ENCODE measurements around the gene DUS1L.

DUS1L gene

DNA sequence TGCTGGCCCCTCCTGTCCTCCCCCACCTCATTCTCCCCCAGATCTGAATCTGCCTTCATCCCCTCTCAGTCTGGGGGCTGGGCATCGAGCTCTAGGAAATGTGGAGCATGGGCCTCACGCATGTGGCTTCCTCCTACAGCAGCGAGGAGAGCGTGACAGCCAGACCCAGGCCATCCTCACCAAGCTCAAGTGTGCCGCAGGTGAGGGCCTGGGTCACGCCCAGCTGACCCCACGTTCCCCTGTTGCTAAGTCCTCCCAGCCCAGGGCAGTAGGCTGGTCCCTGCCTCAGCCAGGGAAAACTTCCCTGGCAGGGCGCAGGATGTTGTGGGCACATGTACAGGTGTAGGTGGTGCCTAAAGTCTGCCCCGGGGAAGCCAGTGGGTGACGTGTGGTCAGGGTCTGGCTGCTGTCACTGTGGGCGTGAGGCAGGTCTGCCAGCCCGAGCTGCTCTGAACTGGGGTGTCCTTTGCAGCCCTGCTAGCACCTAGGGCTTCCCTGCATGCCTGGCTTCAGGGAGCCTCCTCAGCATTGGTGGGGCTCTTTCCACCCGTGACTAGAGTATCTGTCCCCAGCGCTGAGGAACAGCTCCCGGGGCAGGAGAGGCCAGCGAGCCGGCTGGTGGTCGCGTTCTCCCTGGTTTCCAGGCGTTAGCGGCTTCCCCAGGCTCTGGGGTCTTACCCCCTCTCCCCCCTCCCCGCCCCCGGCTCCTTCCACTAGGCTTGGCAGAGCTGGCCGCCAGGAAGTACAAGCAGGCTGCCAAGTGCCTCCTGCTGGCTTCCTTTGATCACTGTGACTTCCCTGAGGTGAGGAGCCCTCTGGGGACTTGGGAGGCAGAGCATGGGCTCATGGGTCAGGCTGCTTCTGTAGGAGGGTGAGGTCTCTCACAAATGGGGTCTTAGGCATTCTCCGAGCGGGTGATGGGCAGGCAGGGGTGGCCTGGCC is 10.3 kb downstream of the DUS1L start:
- no peak for TF ChIP-seq CTCF (IDR thresholded peaks at IDR 0.05; ENCODE audit: low read depth, low read length)
- H3K4me3 ChIP-seq (ENCODE audit: low read depth, low read length) = no peak overlapping the region

DNA sequence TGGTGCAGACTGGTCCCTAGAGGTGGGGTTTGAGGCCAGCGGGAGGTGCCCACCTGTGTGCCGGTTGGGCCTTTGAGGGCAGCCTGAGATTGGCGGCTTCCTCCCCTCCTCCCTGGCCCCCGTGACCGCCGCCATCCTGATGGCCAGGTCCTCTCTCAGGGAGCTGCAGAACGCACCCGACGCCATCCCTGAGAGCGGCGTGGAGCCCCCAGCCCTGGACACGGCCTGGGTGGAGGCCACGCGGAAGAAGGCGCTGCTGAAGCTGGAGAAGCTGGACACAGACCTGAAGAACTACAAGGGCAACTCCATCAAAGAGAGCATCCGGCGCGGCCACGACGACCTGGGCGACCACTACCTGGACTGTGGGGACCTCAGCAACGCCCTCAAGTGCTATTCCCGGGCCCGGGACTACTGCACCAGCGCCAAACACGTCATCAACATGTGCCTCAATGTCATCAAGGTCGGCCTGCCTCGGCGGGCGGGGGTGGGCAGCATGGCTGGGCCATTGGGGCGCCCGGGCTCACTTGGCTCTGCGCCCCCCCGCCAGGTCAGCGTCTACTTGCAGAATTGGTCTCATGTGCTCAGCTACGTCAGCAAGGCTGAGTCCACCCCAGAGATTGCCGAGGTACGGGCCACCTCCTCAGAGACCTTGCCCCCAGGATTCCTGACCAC is 11.1 kb downstream of the DUS1L start:
- no peak for TF ChIP-seq CTCF (IDR thresholded peaks at IDR 0.05; ENCODE audit: low read depth, low read length)
- no peak overlapping the region for H3K4me3 ChIP-seq (ENCODE audit: low read depth, low read length)

DNA sequence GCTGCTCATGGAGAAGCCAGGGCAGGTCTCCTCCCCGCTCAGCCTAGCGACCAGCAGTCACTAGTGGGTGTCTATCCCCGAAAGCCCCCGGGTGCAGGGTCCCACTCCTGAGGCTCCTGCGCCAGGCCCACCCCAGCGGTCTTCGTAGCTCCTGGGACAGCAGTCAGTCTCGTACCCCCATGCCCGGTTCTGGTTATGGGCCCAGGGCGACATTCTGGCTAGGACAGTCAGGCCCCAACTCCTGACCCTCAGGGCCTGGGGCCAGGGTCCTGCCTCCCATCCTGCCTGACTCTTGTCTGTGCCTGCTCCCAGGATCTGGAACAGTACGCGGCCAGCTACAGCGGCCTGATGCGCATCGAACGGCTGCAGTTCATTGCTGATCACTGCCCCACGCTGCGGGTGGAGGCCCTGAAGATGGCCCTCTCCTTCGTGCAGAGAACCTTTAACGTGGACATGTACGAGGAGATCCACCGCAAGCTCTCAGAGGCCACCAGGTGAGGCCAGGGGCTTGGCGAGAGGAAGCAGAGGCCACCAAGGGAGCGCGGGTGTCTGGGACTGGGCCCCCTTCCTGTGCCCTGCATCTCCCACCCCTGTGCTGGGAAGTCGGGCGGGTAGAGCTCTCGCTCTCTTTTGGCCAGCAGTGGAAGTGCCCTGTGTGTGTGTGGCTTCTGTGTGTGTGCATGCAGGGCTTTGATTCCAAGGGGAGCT is 11.9 kb downstream of the DUS1L start:
- no peak overlapping the region for H3K4me3 ChIP-seq (ENCODE audit: low read depth, low read length)
- TF ChIP-seq CTCF (IDR thresholded peaks at IDR 0.05; ENCODE audit: low read depth, low read length) = no peak

DNA sequence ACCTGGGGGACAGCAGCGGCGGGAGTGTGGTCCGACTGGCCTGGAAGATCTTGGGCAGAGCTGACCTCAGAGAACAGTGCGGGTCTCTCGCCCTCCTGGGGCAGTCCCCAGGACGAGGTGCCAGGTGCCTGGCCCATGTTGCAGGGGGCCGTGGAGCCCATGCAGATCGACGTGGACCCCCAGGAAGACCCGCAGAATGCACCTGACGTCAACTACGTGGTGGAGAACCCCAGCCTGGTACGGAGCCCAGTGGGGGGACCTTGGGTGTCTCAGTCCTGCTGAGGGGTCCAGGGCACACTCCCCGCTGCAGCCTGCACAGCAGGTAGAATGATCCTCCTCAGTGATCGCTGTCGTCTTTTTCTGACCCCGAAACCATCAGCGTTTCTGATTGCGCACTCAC is 12.5 kb downstream of the DUS1L start:
- peak overlapping the region; percentile 85 for H3K4me3 ChIP-seq (ENCODE audit: low read depth, low read length)
- no peak for TF ChIP-seq CTCF (IDR thresholded peaks at IDR 0.05; ENCODE audit: low read depth, low read length)

DNA sequence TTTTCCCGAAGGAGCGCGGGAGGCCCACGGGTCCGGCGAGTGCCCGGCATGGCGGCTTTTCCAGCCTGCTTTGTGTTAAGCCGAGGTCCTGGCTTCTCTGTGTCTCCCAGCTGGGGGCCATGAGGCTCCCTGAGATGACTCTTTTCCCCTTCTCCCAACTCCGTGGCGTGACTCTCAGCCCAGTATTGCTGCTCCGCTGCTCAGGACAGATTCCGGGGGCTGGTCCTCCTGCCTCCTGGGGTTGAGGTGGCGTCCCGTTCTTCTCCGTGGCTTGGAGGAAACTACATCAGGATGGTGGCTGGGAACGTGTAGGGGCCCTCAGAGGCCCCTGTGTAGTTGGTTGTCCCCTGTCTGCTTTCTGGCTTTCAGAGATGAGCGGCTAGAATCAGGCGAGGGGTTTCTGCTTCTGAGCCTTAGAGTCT is 13.0 kb downstream of the DUS1L start:
- no peak for TF ChIP-seq CTCF (IDR thresholded peaks at IDR 0.05; ENCODE audit: low read depth, low read length)
- peak overlapping the region; percentile 85 for H3K4me3 ChIP-seq (ENCODE audit: low read depth, low read length)

- no peak for TF ChIP-seq CTCF (IDR thresholded peaks at IDR 0.05; ENCODE audit: low read depth, low read length)
- peak within 1 kb of the TSS; percentile 85 for H3K4me3 ChIP-seq (ENCODE audit: low read depth, low read length)
These were observed 13.6 kb downstream of the DUS1L start, which contains the start of the genes GPS1 and RFNG for GRCh38 chr17:82051776-82052637. TSS of gene GPS1 (plus strand) at chr17:82051898. CDS start at chr17:82051932, 34 bp downstream. TSS of gene RFNG (minus strand) at chr17:82051811. CDS start at chr17:82051766, 45 bp downstream.

All from WI38 (cell line).